Endothelial cell of umbilical vein (primary cell): ENCODE results near the gene TUBD1. TPM values are rescaled to one million over a fixed set of nuclear protein-coding genes. Genes with fewer than 3 reads are reported as not detected.

Experiments
- BruUV-seq: library from RNA; stranded (reverse); fragments of 400-500 nt; replicated peaks from 2 replicates; lab custom pipeline; 2021; lab: Mats Ljungman, UMichigan
- CTCF ChIA-PET: fragments of 300-600, 350-600 bp; sonication (Branson Sonifier 250); formaldehyde crosslinking; loops from one replicate; lab custom pipeline; 2021; ENCODE audit warnings: antibody characterized with exemption, inconsistent platforms; lab: Charles Lee
- POLR2A ChIA-PET: fragments of 300-600, 350-600 bp; sonication (Branson Sonifier 250); formaldehyde crosslinking; loops from one replicate; lab custom pipeline; 2021; ENCODE audit warnings: antibody characterized with exemption, inconsistent platforms; lab: Charles Lee
- DNase-seq: peaks from one replicate; pipeline ENCODE4 v3.0.0-alpha.2; 2011; ENCODE audit warnings: low read depth, low spot score
- FAIRE-seq: peaks from 2 replicates; lab custom pipeline; 2011; peaks lifted over from hg19 to GRCh38; lab: Jason Lieb, UNC
- H2AFZ ChIP-seq: 2 replicates; pipeline ENCODE4 v1.6.0; 2012; ENCODE audit warnings: low read depth, low read length, control low read depth, inconsistent platforms
- H3K27ac ChIP-seq: 2 replicates; pipeline ENCODE4 v1.5.1; 2011; ENCODE audit warnings: low read depth, mild to moderate bottlenecking, control low read depth, low read length, moderate library complexity; ENCODE audit not compliant: insufficient read depth
- H3K27me3 ChIP-seq, 2 experiments: 2 replicates each; pipeline versions ENCODE4 v1.6.0 to v1.6.1; 2011; ENCODE audit warnings: low read length in 2 of 2, mixed read lengths in 1 of 2; ENCODE audit not compliant: control insufficient read depth in 2 of 2, insufficient read depth in 2 of 2
- H3K36me3 ChIP-seq, 2 experiments: 2 replicates in 1 of 2; 3 replicates in 1 of 2; pipeline ENCODE4 v1.5.1; 2011; ENCODE audit warnings: low read length in 2 of 2, mild to moderate bottlenecking in 1 of 2, moderate library complexity in 1 of 2; ENCODE audit not compliant: control insufficient read depth in 2 of 2, insufficient read depth in 2 of 2; ENCODE audit errors: extremely low read depth in 1 of 2
- H3K4me1 ChIP-seq: 3 replicates; pipeline ENCODE4 v1.5.1; 2011; ENCODE audit warnings: mild to moderate bottlenecking, low read length; ENCODE audit not compliant: control insufficient read depth, insufficient read depth; ENCODE audit errors: extremely low read depth
- H3K4me2 ChIP-seq: 2 replicates; pipeline ENCODE4 v1.6.1; 2011; ENCODE audit warnings: low read length, control low read depth, mixed read lengths; ENCODE audit not compliant: insufficient read depth
- H3K4me3 ChIP-seq, 3 experiments: fragments of 200-600 bp in 1 of 3; sonication (generic), shearing (Covaris generic) in 1 of 3; replicated peaks in 1 of 3; 2 replicates each; pipeline ENCODE4 v1.5.1; 2011 to 2016; ENCODE audit warnings: control low read depth in 3 of 3, low read length in 3 of 3, mild to moderate bottlenecking in 2 of 3, inconsistent platforms in 1 of 3, low read depth in 1 of 3, moderate library complexity in 1 of 3; ENCODE audit not compliant: insufficient read depth in 1 of 3
- H3K79me2 ChIP-seq: 2 replicates; pipeline ENCODE4 v1.6.0; 2012; ENCODE audit warnings: low read length, inconsistent platforms; ENCODE audit not compliant: control insufficient read depth, insufficient read depth
- H3K9ac ChIP-seq: replicated peaks from 2 replicates; pipeline ENCODE3; 2011; ENCODE audit warnings: low read length, control low read depth; ENCODE audit not compliant: insufficient read depth; ENCODE audit errors: extremely low read depth
- H3K9me1 ChIP-seq: replicated peaks from 3 replicates; pipeline ENCODE4 v1.6.0; 2011; ENCODE audit warnings: mild to moderate bottlenecking, low read length; ENCODE audit not compliant: control insufficient read depth, insufficient read depth; ENCODE audit errors: extremely low read depth
- H3K9me3 ChIP-seq: replicated peaks from 2 replicates; pipeline ENCODE4 v1.5.1; 2012; ENCODE audit warnings: low read length, inconsistent platforms; ENCODE audit not compliant: control insufficient read depth, insufficient read depth
- H4K20me1 ChIP-seq: replicated peaks from 2 replicates; pipeline ENCODE3; 2011; ENCODE audit warnings: mild to moderate bottlenecking, low read length; ENCODE audit not compliant: control insufficient read depth, insufficient read depth; ENCODE audit errors: extremely low read depth
- CTCF ChIP-seq, 2 donors: IDR thresholded peaks; 1 replicate in 1 of 2; 2 replicates in 1 of 2; pipeline ENCODE4 v1.5.1; 2011; ENCODE audit warnings: low read length in 2 of 2, mild to moderate bottlenecking in 2 of 2, moderate library complexity in 2 of 2, control low read depth in 1 of 2, inconsistent platforms in 1 of 2, low read depth in 1 of 2; ENCODE audit not compliant: insufficient read depth in 1 of 2; ENCODE audit errors: extremely low read depth in 1 of 2
- EZH2 ChIP-seq: IDR thresholded peaks from 2 replicates; pipeline ENCODE4 v1.6.1; 2012; ENCODE audit warnings: borderline replicate concordance, low read depth, mild to moderate bottlenecking, moderate library complexity, low read length, inconsistent platforms; ENCODE audit not compliant: severe bottlenecking
- FOS ChIP-seq: IDR thresholded peaks from 2 replicates; pipeline ENCODE4 v1.6.1; 2011; ENCODE audit warnings: mild to moderate bottlenecking, low read length, moderate library complexity, borderline replicate concordance; ENCODE audit not compliant: insufficient read depth
- GATA2 ChIP-seq: IDR thresholded peaks from 2 replicates; pipeline ENCODE4 v1.7.0; 2011; ENCODE audit warnings: low read depth, mild to moderate bottlenecking, moderate library complexity, mixed read lengths, low read length; ENCODE audit not compliant: insufficient read length, insufficient read depth
- JUN ChIP-seq: IDR thresholded peaks from 2 replicates; pipeline ENCODE4 v1.6.1; 2011; ENCODE audit warnings: borderline replicate concordance, low read depth; ENCODE audit not compliant: insufficient read length, insufficient read depth
- MAX ChIP-seq: IDR thresholded peaks from 2 replicates; pipeline ENCODE4 v1.6.1; 2011; ENCODE audit not compliant: insufficient read depth, insufficient read length
- MYC ChIP-seq: IDR thresholded peaks from one replicate; pipeline ENCODE4 v1.6.1; 2011; ENCODE audit warnings: mild to moderate bottlenecking, low read depth, low read length
- POLR2A ChIP-seq: IDR thresholded peaks from 2 replicates; pipeline ENCODE4 v1.6.1; 2012; ENCODE audit warnings: low read depth, mild to moderate bottlenecking, control low read depth, low read length
- POLR2AphosphoS5 ChIP-seq: IDR thresholded peaks from 2 replicates; pipeline ENCODE4 v1.6.1; 2012; ENCODE audit warnings: low read depth, mild to moderate bottlenecking, control low read depth, low read length, moderate library complexity; ENCODE audit not compliant: insufficient read depth
- dilution Hi-C: fragments of 300-500 bp; cut with MboI; formaldehyde crosslinking; loops from one replicate; pipeline ENCODE4 v1.15.0; 2019; ENCODE audit warnings: low sequenced_read_pairs; ENCODE audit not compliant: extremely low pct_ligation_motif_present
- intact Hi-C: fragments of 100-400 bp; cut with micrococcal nuclease; formaldehyde crosslinking; loops from one replicate; pipeline ENCODE4 v1.10.0; 2022
- polyA plus RNA-seq, 4 experiments: library from polyadenylated mRNA; depleted of rRNA in 3 of 4; stranded (reverse) in 3 of 4; unstranded in 1 of 4; fragments of >200 nt; gene quantifications; 2 replicates each; pipeline versions ENCODE4 v1.2.1 to v1.2.3, GENCODE V29; 2011 to 2012; ENCODE audit warnings: missing spikeins in 1 of 4
- total RNA-seq: library from RNA; stranded (reverse); gene quantifications from 2 replicates; pipeline ENCODE4 v1.2.3, GENCODE V29; 2021

The TUBD1 gene
- total and polyA plus RNA-seq, 2 donors (not counting 3 experiments of a cell fraction or from before 2014, with no cell fraction given) = 4.9 to 11.3 TPM

GRCh38 chr17:59877965-59878364, 14.8 kb downstream of the TUBD1 start:
- H3K9ac ChIP-seq = no peak overlapping the region
- POLR2A ChIA-PET = no interaction called here
- H3K4me2 ChIP-seq = no peak overlapping the region
- H4K20me1 ChIP-seq = no peaks in the 10 kb centered on the region
- TF ChIP-seq MYC (no peak), JUN (no peak), GATA2 (no peak), FOS (no peak), POLR2A (no peak), MAX (no peak), CTCF (IDR thresholded peaks at IDR 0.05; ENCODE audit: extremely low read depth in 1 of 2, insufficient read depth in 1 of 2, low read depth in 1 of 2, low read length in 2 of 2) (no peak), POLR2AphosphoS5 (no peak), EZH2 (no peak)
- no peaks in the 10 kb centered on the region for H3K79me2 ChIP-seq
- BruUV-seq = no TSS peak
- FAIRE-seq = no peak
- H3K4me1 ChIP-seq = no peaks in the 10 kb centered on the region
- intact Hi-C loops = no loop called here
- H3K36me3 ChIP-seq = peaks cover 0 to 5% of the 10 kb centered on the region in 2 experiments
- H3K27me3 ChIP-seq = no peaks in the 10 kb centered on the region
- no peaks in the 10 kb centered on the region for H3K9me3 ChIP-seq
- no peak overlapping the region for H3K4me3 ChIP-seq
- CTCF ChIA-PET = interaction anchor here (1.1 to 1.7 kb wide), 2 partner anchors 8 to 37 kb away, joined by 3 read pairs; no protein-coding TSS in a partner anchor
- H3K9me1 ChIP-seq = no peaks in the 10 kb centered on the region
- H3K27ac ChIP-seq = no peak overlapping the region
- H2AFZ ChIP-seq = no peak overlapping the region
- no peak for DNase-seq
- dilution Hi-C loops = loop anchor here (10.0 kb wide), 1 partner anchor 133 kb away; no protein-coding TSS in a partner anchor
